H1 (cell line): ENCODE measurements around the gene KRTAP9-7. TPM values are rescaled to one million over a fixed set of nuclear protein-coding genes. Genes with fewer than 3 reads are reported as not detected.
A peak's percentile ranks its signal among the peaks of the same experiment; 100 is the strongest.

ENCODE experiments used
- CTCF ChIA-PET: fragments of 300-600 bp; sonication (Branson Sonifier 250); formaldehyde crosslinking; loops from one replicate; lab custom pipeline; 2021; ENCODE audit not compliant: partially characterized antibody; lab: Charles Lee
- POLR2A ChIA-PET: fragments of 300-600 bp; sonication (Branson Sonifier 250); formaldehyde crosslinking; loops from one replicate; lab custom pipeline; 2021; ENCODE audit warnings: inconsistent platforms; ENCODE audit not compliant: partially characterized antibody; lab: Charles Lee
- DNase-seq, 2 experiments: peaks; one replicate each; pipeline versions ENCODE4 v3.0.0 to v3.0.0-alpha.2; 2010 to 2022; ENCODE audit warnings: low spot score in 2 of 2, low read depth in 1 of 2, mixed read lengths in 1 of 2
- FAIRE-seq: peaks from 2 replicates; lab custom pipeline; 2011; peaks lifted over from hg19 to GRCh38; lab: Jason Lieb, UNC
- H2AFZ ChIP-seq: 2 replicates; pipeline ENCODE4 v1.8.1; 2012; ENCODE audit warnings: low read length, inconsistent platforms
- H2AK5ac ChIP-seq: 2 replicates; pipeline ENCODE4 v1.6.1; 2013; ENCODE audit warnings: low read depth, low read length
- H2BK120ac ChIP-seq: replicated peaks from 2 replicates; pipeline ENCODE3; 2013; ENCODE audit warnings: low read depth, low read length, inconsistent platforms
- H2BK12ac ChIP-seq: 2 replicates; pipeline ENCODE4 v1.6.1; 2013; ENCODE audit warnings: low read depth, low read length
- H2BK15ac ChIP-seq: 2 replicates; pipeline ENCODE4 v1.6.1; 2013; ENCODE audit warnings: low read length
- H2BK20ac ChIP-seq: 2 replicates; pipeline ENCODE4 v1.6.1; 2013; ENCODE audit warnings: low read length
- H2BK5ac ChIP-seq: 2 replicates; pipeline ENCODE4 v1.6.1; 2013; ENCODE audit warnings: low read depth, low read length
- H3K14ac ChIP-seq: 2 replicates; pipeline ENCODE4 v1.6.1; 2013; ENCODE audit warnings: inconsistent platforms; ENCODE audit not compliant: insufficient read length
- H3K18ac ChIP-seq: 2 replicates; pipeline ENCODE4 v1.6.1; 2013; ENCODE audit warnings: low read length; ENCODE audit errors: extremely low read depth
- H3K23ac ChIP-seq: 2 replicates; pipeline ENCODE4 v1.6.1; 2013; ENCODE audit warnings: inconsistent platforms; ENCODE audit not compliant: insufficient read length
- H3K23me2 ChIP-seq: 2 replicates; pipeline ENCODE4 v1.6.1; 2013; ENCODE audit warnings: low read depth, low read length
- H3K27ac ChIP-seq: 2 replicates; pipeline ENCODE4 v1.6.1; 2011; ENCODE audit warnings: low read depth, low read length, inconsistent platforms
- H3K27me3 ChIP-seq, 4 experiments: replicated peaks in 1 of 4; 1 replicate in 1 of 4; 2 replicates in 3 of 4; pipeline versions ENCODE4 v1.6.1 to v1.8.1; 2011 to 2013; ENCODE audit warnings: low read length in 3 of 4, mild to moderate bottlenecking in 3 of 4, inconsistent platforms in 2 of 4, mixed read lengths in 2 of 4, moderate library complexity in 1 of 4; ENCODE audit not compliant: control insufficient read depth in 3 of 4, insufficient read depth in 3 of 4; ENCODE audit errors: extremely low read depth in 1 of 4
- H3K36me3 ChIP-seq, 4 experiments: 2 replicates each; pipeline versions ENCODE4 v1.6.1 to v1.8.1; 2011 to 2013; ENCODE audit warnings: mild to moderate bottlenecking in 4 of 4, low read length in 3 of 4, moderate library complexity in 2 of 4, control low read depth in 1 of 4, inconsistent platforms in 1 of 4; ENCODE audit not compliant: insufficient read depth in 4 of 4, control insufficient read depth in 2 of 4
- H3K4ac ChIP-seq: replicated peaks from 2 replicates; pipeline ENCODE3; 2013; ENCODE audit warnings: low read length, low read depth, mixed read lengths, inconsistent platforms; ENCODE audit not compliant: insufficient read length
- H3K4me1 ChIP-seq, 4 experiments: replicated peaks in 1 of 4; 1 replicate in 1 of 4; 2 replicates in 3 of 4; pipeline versions ENCODE4 v1.6.1 to v1.8.1; 2011 to 2013; ENCODE audit warnings: low read length in 3 of 4, inconsistent platforms in 2 of 4, mixed read lengths in 1 of 4; ENCODE audit not compliant: insufficient read depth in 4 of 4, control insufficient read depth in 3 of 4
- H3K4me2 ChIP-seq, 2 experiments: 2 replicates each; pipeline versions ENCODE4 v1.6.1 to v1.8.1; 2011 to 2013; ENCODE audit warnings: low read depth in 2 of 2, low read length in 2 of 2, control low read depth in 1 of 2, inconsistent platforms in 1 of 2, mild to moderate bottlenecking in 1 of 2; ENCODE audit not compliant: insufficient read depth in 1 of 2
- H3K4me3 ChIP-seq, 4 experiments: fragments of 200-600, 300-600 bp in 1 of 4; sonication (generic), shearing (Covaris generic), sonication (Bioruptor Twin) in 1 of 4; 2 replicates each; pipeline versions ENCODE4 v1.5.1 to v1.8.1; 2011 to 2016; ENCODE audit warnings: low read length in 4 of 4, low read depth in 3 of 4, control low read depth in 2 of 4, inconsistent platforms in 2 of 4, mild to moderate bottlenecking in 2 of 4, mixed read lengths in 1 of 4, moderate library complexity in 1 of 4; ENCODE audit not compliant: insufficient read depth in 2 of 4; ENCODE audit errors: extremely low read depth in 1 of 4
- H3K56ac ChIP-seq: replicated peaks from 2 replicates; pipeline ENCODE3; 2013; ENCODE audit warnings: low read depth, mild to moderate bottlenecking, mixed read lengths, low read length, inconsistent platforms; ENCODE audit not compliant: insufficient read length
- H3K79me1 ChIP-seq: 2 replicates; pipeline ENCODE4 v1.6.1; 2013; ENCODE audit warnings: low read depth, low read length, control low read depth
- H3K79me2 ChIP-seq, 2 experiments: 2 replicates each; pipeline versions ENCODE4 v1.6.1 to v1.8.1; 2012 to 2013; ENCODE audit warnings: low read length in 2 of 2, mild to moderate bottlenecking in 2 of 2, inconsistent platforms in 1 of 2; ENCODE audit not compliant: insufficient read depth in 2 of 2, control insufficient read depth in 1 of 2
- H3K9ac ChIP-seq, 4 experiments: replicated peaks in 1 of 4; 1 replicate in 1 of 4; 2 replicates in 3 of 4; pipeline versions ENCODE4 v1.6.1 to v1.8.1; 2011 to 2013; ENCODE audit warnings: low read depth in 3 of 4, low read length in 3 of 4, control low read depth in 2 of 4, mild to moderate bottlenecking in 2 of 4, moderate library complexity in 2 of 4, inconsistent platforms in 1 of 4; ENCODE audit errors: extremely low read depth in 1 of 4
- H3K9me3 ChIP-seq, 2 experiments: 2 replicates each; pipeline versions ENCODE4 v1.6.1 to v1.8.1; 2012 to 2013; ENCODE audit warnings: mild to moderate bottlenecking in 2 of 2, moderate library complexity in 2 of 2, control low read depth in 1 of 2, inconsistent platforms in 1 of 2, low read depth in 1 of 2, low read length in 1 of 2, mixed read lengths in 1 of 2; ENCODE audit not compliant: insufficient read depth in 2 of 2
- H4K20me1 ChIP-seq, 2 experiments: replicated peaks in 1 of 2; 2 replicates each; pipeline versions ENCODE3 to v1.8.1; 2011 to 2013; ENCODE audit warnings: inconsistent platforms in 2 of 2, low read length in 2 of 2, mild to moderate bottlenecking in 1 of 2; ENCODE audit not compliant: insufficient read depth in 2 of 2, control insufficient read depth in 1 of 2
- H4K5ac ChIP-seq: 2 replicates; pipeline ENCODE4 v1.6.1; 2013; ENCODE audit warnings: low read length, low read depth, mixed read lengths, inconsistent platforms; ENCODE audit not compliant: insufficient read length
- H4K8ac ChIP-seq: 2 replicates; pipeline ENCODE4 v1.8.0; 2013; ENCODE audit warnings: mild to moderate bottlenecking, moderate library complexity, low read length, inconsistent platforms; ENCODE audit not compliant: insufficient read depth; ENCODE audit errors: extremely low read depth
- H4K91ac ChIP-seq: replicated peaks from 2 replicates; pipeline ENCODE3; 2013; ENCODE audit warnings: low read length, mixed read lengths, inconsistent platforms; ENCODE audit not compliant: insufficient read length
- BCL11A ChIP-seq, 2 experiments: IDR thresholded peaks; one replicate each; pipeline ENCODE4 v1.6.1; 2011; ENCODE audit warnings: low read depth in 2 of 2, low read length in 2 of 2, mild to moderate bottlenecking in 2 of 2
- CHD1 ChIP-seq: IDR thresholded peaks from 2 replicates; pipeline ENCODE4 v1.6.1; 2012; ENCODE audit warnings: low read depth, low read length, improper control_type of control experiment
- EGR1 ChIP-seq: IDR thresholded peaks from 2 replicates; pipeline ENCODE4 v1.6.1; 2011; ENCODE audit warnings: low read depth, low read length, borderline replicate concordance
- GABPA ChIP-seq: IDR thresholded peaks from 2 replicates; pipeline ENCODE4 v1.6.1; 2011; ENCODE audit warnings: mild to moderate bottlenecking, low read length, moderate library complexity, borderline replicate concordance; ENCODE audit not compliant: insufficient read depth
- GTF2F1 ChIP-seq: IDR thresholded peaks from 2 replicates; pipeline ENCODE4 v1.6.1; 2012; ENCODE audit warnings: low read depth, low read length, improper control_type of control experiment, borderline replicate concordance
- JUND ChIP-seq: IDR thresholded peaks from 2 replicates; pipeline ENCODE4 v1.6.1; 2011; ENCODE audit warnings: mild to moderate bottlenecking, improper control_type of control experiment, low read length
- NRF1 ChIP-seq: IDR thresholded peaks from 2 replicates; pipeline ENCODE4 v1.6.1; 2011; ENCODE audit warnings: mild to moderate bottlenecking, low read depth, low read length, improper control_type of control experiment
- POLR2AphosphoS5 ChIP-seq: IDR thresholded peaks from 2 replicates; pipeline ENCODE4 v1.6.1; 2011; ENCODE audit warnings: low read depth, low read length
- POU5F1 ChIP-seq: IDR thresholded peaks from 2 replicates; pipeline ENCODE4 v1.6.1; 2011; ENCODE audit warnings: low read depth, mild to moderate bottlenecking, low read length, moderate library complexity
- RAD21 ChIP-seq, 2 experiments: IDR thresholded peaks in 1 of 2; conservative IDR thresholded peaks in 1 of 2; 2 replicates each; pipeline ENCODE4 v1.6.1; 2011; ENCODE audit warnings: low read depth in 2 of 2, low read length in 2 of 2, improper control_type of control experiment in 1 of 2, inconsistent platforms in 1 of 2, mild to moderate bottlenecking in 1 of 2, moderate library complexity in 1 of 2
- RNF2 ChIP-seq: fragments of 200-900, 300-1000 bp; sonication (generic); IDR thresholded peaks from 2 replicates; pipeline ENCODE4 v1.7.1; 2016; ENCODE audit warnings: borderline replicate concordance, low read depth, mild to moderate bottlenecking, antibody characterized with exemption, low read length; ENCODE audit not compliant: poor library complexity, severe bottlenecking; ENCODE audit errors: missing control alignments
- SP1 ChIP-seq: IDR thresholded peaks from 2 replicates; pipeline ENCODE4 v1.6.1; 2011; ENCODE audit warnings: low read depth, low read length
- SP2 ChIP-seq: IDR thresholded peaks from 2 replicates; pipeline ENCODE4 v1.6.1; 2012; ENCODE audit warnings: mild to moderate bottlenecking, low read length, inconsistent platforms
- TBP ChIP-seq: IDR thresholded peaks from 2 replicates; pipeline ENCODE4 v1.6.1; 2011; ENCODE audit warnings: low read depth, low read length, improper control_type of control experiment
- YY1 ChIP-seq: IDR thresholded peaks from 2 replicates; pipeline ENCODE4 v1.6.1; 2011; ENCODE audit warnings: low read depth, mild to moderate bottlenecking, low read length
- WGBS, 2 experiments: shearing (Covaris generic) in 1 of 2; methylation state at CpG; one replicate each; pipeline versions ENCODE4 v1.1.6 to v1.1.7; 2013 to 2015; ENCODE audit warnings: low lambda C conversion rate in 2 of 2, mixed read lengths in 2 of 2, inconsistent platforms in 1 of 2, low coverage in 1 of 2, missing lambda C conversion rate in 1 of 2; ENCODE audit not compliant: insufficient replicate concordance in 2 of 2, insufficient coverage in 1 of 2, insufficient read length in 1 of 2; ENCODE audit errors: extremely low coverage in 1 of 2, missing lambda C conversion rate in 1 of 2; 5-methylcytosine and 5-hydroxymethylcytosine counted together
- polyA plus RNA-seq, 7 experiments: library from polyadenylated mRNA; depleted of rRNA in 3 of 7; stranded (reverse) in 5 of 7; unstranded in 2 of 7; fragments of >200 nt in 5 of 7; fragments of 200-250 nt in 2 of 7; gene quantifications; 1 replicate in 5 of 7; 2 replicates in 1 of 7; 4 replicates in 1 of 7; pipeline versions ENCODE4 v1.2.1 to v1.2.3, GENCODE V29; 2011 to 2013; ENCODE audit warnings: missing spikeins in 2 of 7, mixed read lengths in 2 of 7
- total RNA-seq: library from RNA; stranded (reverse); fragmentation: NEBNext Ultra II Directional; extraction: Animal tissue kit (Norgen Biotek cat#: 25700); gene quantifications from 2 replicates; pipeline ENCODE4 v1.2.1, GENCODE V29; 2021

Gene KRTAP9-7
- total and polyA plus RNA-seq, 2 of the 8 experiments (the other 6 are each of a cell fraction or from before 2014, with no cell fraction given) = not detected

- Histone ChIP-seq H3K14ac (no peak overlapping the region), H2BK120ac (no peak overlapping the region), H4K20me1 (no peaks in the 10 kb centered on the region), H3K56ac (no peak overlapping the region), H2BK5ac (no peak overlapping the region), H3K9me3 (no peaks in the 10 kb centered on the region), H3K23ac (no peak overlapping the region), H2AK5ac (no peak overlapping the region), H2BK15ac (no peak overlapping the region), H3K36me3 (no peaks in the 10 kb centered on the region), H3K79me2 (no peaks in the 10 kb centered on the region), H3K79me1 (no peaks in the 10 kb centered on the region), H3K23me2 (no peaks in the 10 kb centered on the region), H2BK12ac (no peak overlapping the region), H3K18ac (no peak overlapping the region), H3K9ac (no peak overlapping the region), H4K8ac (no peak overlapping the region), H2BK20ac (0 out of 2 replicates have a peak overlapping the region, but pooled peaks have one; percentile 0), H3K4me3 (no peak overlapping the region), H3K4me1 (no peaks in the 10 kb centered on the region), H3K4me2 (no peak overlapping the region), H3K27me3 (no peaks in the 10 kb centered on the region), H3K27ac (no peak overlapping the region), H4K5ac (no peak overlapping the region), H2AFZ (peak overlapping the region; percentile 67; the same call in 1 of the 2 replicates), H3K4ac (no peak overlapping the region), H4K91ac (no peak overlapping the region)
- POLR2A ChIA-PET = no interaction called here
- CTCF ChIA-PET = interaction anchor here (0.9 to 1.1 kb wide), 2 partner anchors 38 to 44 kb away, joined by 3 read pairs; no protein-coding TSS in a partner anchor
- DNase-seq (no peak), FAIRE-seq (no peak)
- 77% methylated on average over 3 of the region's 3 CpGs; no CpG with 5 or more reads in 1 of the 2 experiments for WGBS, 2 experiments
- TF ChIP-seq RNF2 = no peak
- TF ChIP-seq TBP = no peak
- no peak for TF ChIP-seq POLR2AphosphoS5
- no peak for TF ChIP-seq JUND
- TF ChIP-seq YY1 = no peak
- no peak for TF ChIP-seq BCL11A (IDR thresholded peaks at IDR 0.05; ENCODE audit: low read depth in 2 of 2, low read length in 2 of 2)
- no peak for TF ChIP-seq GTF2F1
- TF ChIP-seq CHD1 = no peak
- TF ChIP-seq POU5F1 = no peak
- no peak for TF ChIP-seq NRF1
- no peak for TF ChIP-seq EGR1
- TF ChIP-seq SP1 = no peak
- no peak for TF ChIP-seq SP2
- TF ChIP-seq GABPA = no peak
- no peak for TF ChIP-seq RAD21 (IDR thresholded peaks at IDR 0.05 in 1 of 2, conservative IDR thresholded peaks at IDR 0.05 in 1 of 2; ENCODE audit: low read depth in 2 of 2, low read length in 2 of 2)
These were observed 8.5 kb downstream of the KRTAP9-7 start for GRCh38 chr17:41284043-41284442.
